Fibroblast of skin of back (primary cell): ENCODE results near the gene SERPINA7. TPM values are rescaled to one million over a fixed set of nuclear protein-coding genes. Genes with fewer than 3 reads are reported as not detected.
"Not testable (repeated sequence)": the region's sequence is repeated elsewhere in the genome, so short reads cannot be mapped to it uniquely, and the experiment has no call there.

Source experiments
- DNase-seq: peaks from one replicate; pipeline ENCODE4 v3.0.0-alpha.2; 2013
- polyA plus RNA-seq, 2 experiments: library from polyadenylated mRNA; unstranded; fragments of 120-200 nt; gene quantifications; one replicate each; pipeline ENCODE4 v1.2.1, GENCODE V29; 2013; ENCODE audit not compliant: insufficient read length in 2 of 2

The SERPINA7 gene, protein sequence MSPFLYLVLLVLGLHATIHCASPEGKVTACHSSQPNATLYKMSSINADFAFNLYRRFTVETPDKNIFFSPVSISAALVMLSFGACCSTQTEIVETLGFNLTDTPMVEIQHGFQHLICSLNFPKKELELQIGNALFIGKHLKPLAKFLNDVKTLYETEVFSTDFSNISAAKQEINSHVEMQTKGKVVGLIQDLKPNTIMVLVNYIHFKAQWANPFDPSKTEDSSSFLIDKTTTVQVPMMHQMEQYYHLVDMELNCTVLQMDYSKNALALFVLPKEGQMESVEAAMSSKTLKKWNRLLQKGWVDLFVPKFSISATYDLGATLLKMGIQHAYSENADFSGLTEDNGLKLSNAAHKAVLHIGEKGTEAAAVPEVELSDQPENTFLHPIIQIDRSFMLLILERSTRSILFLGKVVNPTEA
- not detected for polyA plus RNA-seq (2013, experiment 1 of 2; ENCODE audit: insufficient read length)
- polyA plus RNA-seq (2013, experiment 2 of 2; ENCODE audit: insufficient read length) = not detected

DNA sequence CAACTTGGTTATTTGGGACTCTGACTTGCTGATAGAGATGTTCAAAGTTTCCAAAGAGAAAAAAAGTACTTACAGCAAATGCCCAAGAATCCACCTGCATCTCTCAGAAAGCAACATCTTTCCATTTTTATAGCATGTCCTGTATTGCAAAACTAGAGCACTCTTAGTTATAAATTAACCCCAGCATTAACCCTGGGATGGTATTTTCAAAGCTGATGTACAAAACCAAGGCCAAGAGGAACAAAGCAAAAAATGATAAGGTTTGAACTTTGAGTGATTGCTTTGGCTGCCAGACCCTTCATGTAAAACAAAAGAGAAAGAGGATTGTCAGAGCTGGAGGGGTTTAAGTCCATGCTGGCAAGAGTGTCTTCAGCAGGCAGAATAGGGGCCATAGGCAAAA lies at the start of gene SERPINA7:
SERPINA7 (minus strand) TSS at position 103 of the 400 bp plus-strand sequence. CDS start 1,669 bp downstream, outside the sequence.
- no peak for DNase-seq

DNA sequence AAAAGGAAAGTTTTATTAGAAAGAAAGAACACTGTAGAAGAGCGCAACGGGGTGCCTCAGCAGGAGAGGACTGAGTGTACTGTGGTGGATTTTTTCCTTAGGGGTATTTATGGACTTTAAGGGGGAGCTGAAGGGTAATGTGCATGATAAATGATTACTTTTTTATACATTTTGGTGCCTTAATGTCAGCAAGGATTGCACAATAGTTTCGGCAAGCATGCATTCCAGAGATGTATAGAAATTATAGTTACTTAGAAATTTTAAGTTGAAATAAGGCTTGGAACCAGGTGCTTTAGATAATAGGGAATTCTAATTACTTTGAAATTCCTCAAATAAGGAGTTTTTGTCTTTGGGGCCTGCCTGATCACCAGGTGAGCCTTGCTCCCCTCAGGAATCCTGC lies 30.5 kb upstream of the SERPINA7 start:
- DNase-seq = no peak

DNA sequence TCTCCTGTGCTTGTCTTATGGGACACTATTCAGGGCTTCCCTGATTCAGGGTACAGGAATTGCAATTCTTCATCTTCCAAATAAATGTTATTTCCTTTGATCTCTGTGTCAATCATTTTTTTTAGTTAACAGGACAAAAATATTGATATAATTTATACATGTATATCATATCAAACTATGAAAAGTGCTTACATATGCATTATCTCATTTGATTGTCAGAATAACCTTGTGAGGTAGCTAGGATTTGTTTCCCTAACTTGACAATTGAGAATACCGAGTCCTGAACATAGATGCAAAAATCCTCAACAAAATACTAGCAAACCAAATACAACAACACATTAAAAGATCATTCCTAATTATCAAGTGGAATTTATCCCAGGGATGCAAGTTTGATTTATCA lies 11.5 kb upstream of the SERPINA7 start:
- no peak for DNase-seq

GRCh38 chrX:106042296-106042695 lies 3.8 kb upstream of the SERPINA7 start:
- DNase-seq = no peak

DNA sequence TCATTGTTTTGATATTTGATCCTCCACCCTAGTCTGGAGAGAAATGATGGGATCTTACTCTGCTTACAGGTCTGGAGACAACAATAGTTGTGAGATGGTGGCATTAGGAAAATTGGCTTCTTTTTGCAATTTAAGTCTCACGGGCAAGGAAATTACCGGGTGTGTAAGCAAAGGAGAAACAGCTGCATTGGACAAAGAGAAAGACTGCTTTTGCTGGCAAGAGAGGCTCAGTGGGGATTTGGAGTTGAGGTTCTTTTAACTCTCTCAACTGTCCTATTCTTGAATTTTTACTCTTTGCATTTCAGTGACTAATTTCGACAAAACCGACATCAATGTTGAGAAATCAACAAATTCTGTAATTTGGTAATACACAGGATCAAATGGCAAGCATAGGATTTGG lies 2.3 kb upstream of the SERPINA7 start:
- DNase-seq = no peak

DNA sequence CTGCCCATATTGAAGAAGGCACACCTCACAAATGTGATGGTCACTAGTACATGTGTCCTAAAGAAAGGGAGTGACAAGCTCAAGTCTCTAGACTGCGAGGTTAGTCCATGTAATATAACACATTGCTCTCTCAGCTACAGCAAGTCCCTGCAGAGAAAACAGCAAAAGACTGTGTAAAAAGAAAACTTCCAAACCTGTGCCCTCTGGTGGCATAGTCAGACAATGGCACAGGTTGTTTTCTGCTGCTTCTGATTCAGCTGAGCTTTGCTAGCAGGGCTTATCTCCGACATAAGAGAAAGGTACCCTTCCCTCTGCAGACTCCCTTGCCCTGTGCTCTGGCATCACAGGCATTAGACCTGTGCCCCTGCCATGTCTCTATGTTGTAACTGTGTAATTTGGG lies 1.4 kb upstream of the SERPINA7 start:
- DNase-seq = no peak

DNA sequence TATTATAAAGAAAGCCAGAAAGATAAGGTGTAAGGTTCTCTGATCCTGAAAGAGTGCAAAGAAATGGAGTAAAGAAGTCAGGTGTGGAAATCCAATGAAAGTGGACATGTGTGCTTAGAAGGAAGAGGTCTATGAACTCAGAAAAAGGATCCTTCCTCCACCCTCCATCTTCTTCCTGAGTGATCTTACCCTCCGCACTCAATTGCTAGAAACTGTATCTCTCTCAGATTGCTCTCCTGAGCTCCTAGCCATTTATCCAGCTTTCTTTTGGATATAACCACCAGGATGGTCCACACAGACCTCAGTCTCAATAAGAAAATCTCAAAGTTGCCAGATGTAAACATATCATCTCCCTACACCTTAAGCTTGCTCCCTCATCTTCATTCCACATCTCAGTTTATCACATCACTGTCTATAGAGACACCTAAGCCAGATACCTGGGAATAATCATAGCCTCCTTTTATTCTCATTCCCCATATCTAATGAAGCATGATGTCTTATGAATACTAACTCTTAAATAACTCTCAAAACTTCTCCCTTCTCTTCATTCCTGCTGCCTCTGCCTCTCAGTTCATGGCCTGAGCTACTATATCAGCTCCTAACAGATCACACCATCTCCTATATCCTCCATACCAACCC lies 573 bp downstream of the SERPINA7 start:
- DNase-seq = no peak

GRCh38 chrX:106036716-106037115 lies 1.8 kb downstream of the SERPINA7 start:
- DNase-seq = no peak

GRCh38 chrX:106035064-106035463 lies 3.5 kb downstream of the SERPINA7 start:
- no peak for DNase-seq

GRCh38 chrX:106023947-106024346 lies 14.6 kb downstream of the SERPINA7 start:
- DNase-seq = no peak

GRCh38 chrX:106022238-106022637 lies 16.3 kb downstream of the SERPINA7 start:
- no peak for DNase-seq

- DNase-seq = no peak
Measured at GRCh38 chrX:106014119-106014775, 24.3 kb downstream of the SERPINA7 start.

GRCh38 chrX:106009145-106009544 lies 29.4 kb downstream of the SERPINA7 start:
- no peak for DNase-seq

DNA sequence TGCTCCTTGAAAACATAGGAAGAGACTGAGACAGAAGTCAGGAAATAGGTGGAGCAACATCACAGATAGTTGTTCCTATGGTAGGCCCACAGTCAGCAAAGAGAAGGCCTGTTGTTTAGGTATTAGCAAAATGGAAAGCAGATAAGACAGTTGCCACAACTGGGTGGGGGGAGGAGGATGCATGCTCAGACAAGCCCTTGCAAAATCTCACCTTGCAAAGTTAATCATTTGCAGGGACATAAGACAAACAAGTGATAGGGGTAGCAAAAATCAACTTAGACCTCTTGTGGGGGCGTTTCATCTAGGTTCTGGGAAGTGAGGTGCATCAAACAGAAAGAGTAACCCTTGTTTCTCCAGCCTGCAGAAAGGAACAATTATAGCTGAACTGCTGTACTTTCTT lies 30.7 kb downstream of the SERPINA7 start:
- no peak for DNase-seq

GRCh38 chrX:106005684-106006083 lies 32.8 kb downstream of the SERPINA7 start:
- DNase-seq = no peak

GRCh38 chrX:106000609-106001008 lies 37.9 kb downstream of the SERPINA7 start:
- DNase-seq = not testable (repeated sequence)

GRCh38 chrX:106000203-106000602 lies 38.3 kb downstream of the SERPINA7 start:
- DNase-seq = no peak

- DNase-seq = no peak
Measured at GRCh38 chrX:105999294-105999693, 39.2 kb downstream of the SERPINA7 start.

DNA sequence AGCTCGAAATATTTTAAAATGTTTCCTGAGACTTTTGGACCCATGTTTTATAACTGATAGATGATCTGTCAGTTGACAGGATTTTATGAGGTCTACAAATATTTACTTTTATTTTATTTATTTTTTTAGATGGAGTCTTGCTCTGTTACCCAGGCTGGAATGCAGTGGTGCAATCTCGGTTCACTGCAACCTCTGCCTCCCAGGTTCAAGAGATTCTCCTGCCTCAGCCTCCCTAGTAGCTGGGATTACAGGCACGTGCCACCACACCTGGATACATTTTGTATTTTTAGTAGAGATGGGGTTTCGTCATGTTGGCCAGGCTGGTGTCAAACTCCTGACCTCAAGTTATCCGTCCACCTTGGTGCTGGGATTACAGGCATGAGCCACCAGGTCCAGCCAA lies 50.0 kb downstream of the SERPINA7 start:
- DNase-seq = not testable (repeated sequence)
